ENCODE data around the gene CBFA2T3.

Gene CBFA2T3

GRCh38 chr16:88995746-88996535 is 18.9 kb upstream of the CBFA2T3 start:
- Histone ChIP-seq H3K27me3 (ENCODE audit: insufficient read depth, low read length, poor library complexity) (no peaks in the 10 kb centered on the region), H3K4me3 (ENCODE audit: low read depth in 1 of 2, low read length in 2 of 2) (no peak overlapping the region), H3K4me2 (ENCODE audit: insufficient read depth, low read length) (no peak overlapping the region), H3K27ac (ENCODE audit: low read length) (no peak overlapping the region), H3K36me3 (ENCODE audit: insufficient read depth, low read length) (no peaks in the 10 kb centered on the region), H3K4me1 (ENCODE audit: insufficient read depth, low read length) (peaks cover 19% of the 10 kb centered on the region), H3K9ac (ENCODE audit: low read depth, low read length) (no peak overlapping the region), H2AFZ (ENCODE audit: low read depth, low read length) (no peak overlapping the region), H3K9me3 (ENCODE audit: insufficient read depth, low read length, severe bottlenecking) (peaks cover 19% of the 10 kb centered on the region), H4K20me1 (ENCODE audit: insufficient read depth, low read length) (no peaks in the 10 kb centered on the region), H3K79me2 (ENCODE audit: insufficient read depth, low read length) (no peaks in the 10 kb centered on the region)
- no peak for DNase-seq
- no peak for TF ChIP-seq EZH2 (IDR thresholded peaks at IDR 0.05; ENCODE audit: borderline replicate concordance, low read depth, low read length, severe bottlenecking)
- no peak for TF ChIP-seq CTCF (IDR thresholded peaks at IDR 0.05; ENCODE audit: borderline replicate concordance, extremely low read depth, low read length, poor library complexity, severe bottlenecking)
- ATAC-seq (ENCODE audit: insufficient read depth, low read depth) = no peak

GRCh38 chr16:88995194-88995593 is 18.2 kb upstream of the CBFA2T3 start:
- no peak overlapping the region for H3K9ac ChIP-seq (ENCODE audit: low read depth, low read length)
- ATAC-seq (ENCODE audit: insufficient read depth, low read depth) = no peak
- no peak overlapping the region for H3K4me2 ChIP-seq (ENCODE audit: insufficient read depth, low read length)
- peaks cover 19% of the 10 kb centered on the region for H3K9me3 ChIP-seq (ENCODE audit: insufficient read depth, low read length, severe bottlenecking)
- no peaks in the 10 kb centered on the region for H4K20me1 ChIP-seq (ENCODE audit: insufficient read depth, low read length)
- no peak overlapping the region for H3K27ac ChIP-seq (ENCODE audit: low read length)
- no peaks in the 10 kb centered on the region for H3K36me3 ChIP-seq (ENCODE audit: insufficient read depth, low read length)
- no peak overlapping the region for H3K4me3 ChIP-seq (ENCODE audit: low read depth in 1 of 2, low read length in 2 of 2)
- peaks cover 19% of the 10 kb centered on the region for H3K4me1 ChIP-seq (ENCODE audit: insufficient read depth, low read length)
- H2AFZ ChIP-seq (ENCODE audit: low read depth, low read length) = no peak overlapping the region
- no peaks in the 10 kb centered on the region for H3K27me3 ChIP-seq (ENCODE audit: insufficient read depth, low read length, poor library complexity)
- H3K79me2 ChIP-seq (ENCODE audit: insufficient read depth, low read length) = no peaks in the 10 kb centered on the region
- TF ChIP-seq EZH2 (IDR thresholded peaks at IDR 0.05; ENCODE audit: borderline replicate concordance, low read depth, low read length, severe bottlenecking) (no peak), CTCF (IDR thresholded peaks at IDR 0.05; ENCODE audit: borderline replicate concordance, extremely low read depth, low read length, poor library complexity, severe bottlenecking) (no peak)
- DNase-seq = no peak

DNA sequence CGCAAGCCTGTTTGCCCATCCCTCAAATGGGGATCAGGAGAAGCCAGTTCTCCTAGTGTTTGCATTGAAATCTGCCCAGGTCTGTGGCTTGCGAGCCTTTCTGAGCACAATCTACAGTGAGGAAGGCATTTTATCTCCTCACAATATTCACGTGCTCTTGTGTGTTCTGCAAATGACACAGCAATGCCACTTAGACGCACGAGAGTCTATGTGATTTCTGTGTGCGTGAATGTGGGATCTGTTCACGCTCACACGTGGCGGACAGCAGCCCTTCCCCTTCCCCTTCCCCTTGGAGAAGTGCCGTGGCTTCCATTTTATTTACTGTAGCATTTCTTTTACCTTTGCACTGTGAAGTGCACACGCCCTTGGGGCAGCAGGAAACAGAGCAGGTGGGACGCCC is 17.7 kb upstream of the CBFA2T3 start:
- H3K27me3 ChIP-seq (ENCODE audit: insufficient read depth, low read length, poor library complexity) = no peaks in the 10 kb centered on the region
- H3K4me3 ChIP-seq (ENCODE audit: low read depth in 1 of 2, low read length in 2 of 2) = no peak overlapping the region
- H3K27ac ChIP-seq (ENCODE audit: low read length) = no peak overlapping the region
- no peaks in the 10 kb centered on the region for H3K79me2 ChIP-seq (ENCODE audit: insufficient read depth, low read length)
- no peaks in the 10 kb centered on the region for H4K20me1 ChIP-seq (ENCODE audit: insufficient read depth, low read length)
- TF ChIP-seq EZH2 (IDR thresholded peaks at IDR 0.05; ENCODE audit: borderline replicate concordance, low read depth, low read length, severe bottlenecking) = no peak
- TF ChIP-seq CTCF (IDR thresholded peaks at IDR 0.05; ENCODE audit: borderline replicate concordance, extremely low read depth, low read length, poor library complexity, severe bottlenecking) = no peak
- H3K4me2 ChIP-seq (ENCODE audit: insufficient read depth, low read length) = no peak overlapping the region
- no peak overlapping the region for H3K9ac ChIP-seq (ENCODE audit: low read depth, low read length)
- DNase-seq (no peak), ATAC-seq (ENCODE audit: insufficient read depth, low read depth) (no peak)
- H2AFZ ChIP-seq (ENCODE audit: low read depth, low read length) = no peak overlapping the region
- peaks cover 19% of the 10 kb centered on the region for H3K9me3 ChIP-seq (ENCODE audit: insufficient read depth, low read length, severe bottlenecking)
- H3K4me1 ChIP-seq (ENCODE audit: insufficient read depth, low read length) = peaks cover 19% of the 10 kb centered on the region
- H3K36me3 ChIP-seq (ENCODE audit: insufficient read depth, low read length) = no peaks in the 10 kb centered on the region

Data from DND-41 (cell line).